Measurements from ENCODE around the gene NRCAM.

DNA sequence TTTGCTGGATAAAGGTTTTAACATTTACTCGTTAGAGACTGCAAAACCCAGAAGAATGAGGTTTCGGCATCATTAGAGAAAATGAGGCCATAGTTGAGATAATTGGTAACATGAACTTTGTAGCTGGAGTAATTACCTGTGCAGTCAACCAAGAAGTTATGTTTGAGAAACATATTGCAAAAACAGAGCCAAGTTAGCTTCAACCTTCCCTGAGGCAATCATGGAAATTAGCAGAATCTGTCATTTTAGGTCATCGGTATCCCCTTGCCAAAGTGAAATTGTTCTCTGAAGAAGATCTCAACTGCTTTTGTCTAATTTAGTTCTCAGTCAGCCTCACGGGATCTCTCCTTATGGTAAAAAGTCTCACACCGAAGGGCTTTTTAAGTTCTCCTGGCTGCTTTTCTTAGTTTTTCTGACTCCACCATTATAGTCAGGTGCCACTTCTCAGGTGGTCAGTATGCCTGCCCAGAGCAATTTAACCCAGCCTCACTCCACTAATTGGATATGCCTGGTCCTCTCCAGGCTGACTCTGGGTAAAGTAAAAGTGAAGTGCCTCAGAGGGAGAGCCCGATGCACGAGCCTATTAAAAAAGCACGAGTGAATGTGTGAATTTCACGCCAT, 52.5 kb downstream of the NRCAM start:
- TF ChIP-seq CTCF (IDR thresholded peaks at IDR 0.05): no peak
- no peak for TF ChIP-seq SOX15 (CRISPR knock-in tag; IDR thresholded peaks at IDR 0.05)
- TF ChIP-seq RELA (CRISPR knock-in tag; IDR thresholded peaks at IDR 0.05; ENCODE audit: borderline replicate concordance): no peak
- no peak for TF ChIP-seq USF2 (CRISPR knock-in tag; IDR thresholded peaks at IDR 0.05)
- TF ChIP-seq, protein P1, sequence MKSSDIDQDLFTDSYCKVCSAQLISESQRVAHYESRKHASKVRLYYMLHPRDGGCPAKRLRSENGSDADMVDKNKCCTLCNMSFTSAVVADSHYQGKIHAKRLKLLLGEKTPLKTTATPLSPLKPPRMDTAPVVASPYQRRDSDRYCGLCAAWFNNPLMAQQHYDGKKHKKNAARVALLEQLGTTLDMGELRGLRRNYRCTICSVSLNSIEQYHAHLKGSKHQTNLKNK (CRISPR knock-in tag; IDR thresholded peaks at IDR 0.05): no peak
- TF ChIP-seq STAT6 (CRISPR knock-in tag; conservative IDR thresholded peaks at IDR 0.05; ENCODE audit: low read depth): no peak
- TF ChIP-seq ZNF232 (CRISPR knock-in tag; IDR thresholded peaks at IDR 0.05): no peak
- TF ChIP-seq ZNF281 (CRISPR knock-in tag; IDR thresholded peaks at IDR 0.05): no peak
